HL-60/S4 treated with phorbol 12-myristate 13-acetate at 8.2 ng/mL for 4 days and 3 days (cell line): ENCODE data around the gene AKAP13.

Source experiments
- in situ Hi-C: fragments of 300-500 bp; cut with MboI; formaldehyde crosslinking; loops from 2 replicates; pipeline ENCODE4 v1.15.0; 2022; ENCODE audit warnings: low sequenced_read_pairs

AKAP13 gene

GRCh38 chr15:85492406-85492805 lies 112.0 kb downstream of the AKAP13 start:
- in situ Hi-C loops = no loop called here

GRCh38 chr15:85493260-85493659 lies 112.9 kb downstream of the AKAP13 start:
- in situ Hi-C loops = no loop called here

- in situ Hi-C loops = no loop called here
Measured at GRCh38 chr15:85494048-85494777, 113.8 kb downstream of the AKAP13 start.

GRCh38 chr15:85495096-85495495 lies 114.7 kb downstream of the AKAP13 start:
- in situ Hi-C loops = no loop called here

- in situ Hi-C loops = no loop called here
Measured at GRCh38 chr15:85495544-85495943, 115.1 kb downstream of the AKAP13 start.

GRCh38 chr15:85496151-85496550 lies 115.7 kb downstream of the AKAP13 start:
- in situ Hi-C loops = no loop called here

- in situ Hi-C loops = no loop called here
Measured at GRCh38 chr15:85496551-85497171, 116.3 kb downstream of the AKAP13 start.

GRCh38 chr15:85497172-85497569 lies 116.8 kb downstream of the AKAP13 start:
- in situ Hi-C loops = no loop called here

GRCh38 chr15:85498471-85498870 lies 118.1 kb downstream of the AKAP13 start:
- in situ Hi-C loops = no loop called here

- in situ Hi-C loops = no loop called here
Measured at GRCh38 chr15:85499371-85499887, 119.0 kb downstream of the AKAP13 start.

GRCh38 chr15:85500060-85500708 lies 119.8 kb downstream of the AKAP13 start:
- in situ Hi-C loops = no loop called here

- in situ Hi-C loops = no loop called here
Measured at GRCh38 chr15:85500729-85501128, 120.3 kb downstream of the AKAP13 start.

- in situ Hi-C loops = no loop called here
Measured at GRCh38 chr15:85501574-85501973, 121.2 kb downstream of the AKAP13 start.

GRCh38 chr15:85503151-85503799 lies 122.9 kb downstream of the AKAP13 start:
- in situ Hi-C loops = no loop called here

GRCh38 chr15:85504749-85505676 lies 124.6 kb downstream of the AKAP13 start:
- in situ Hi-C loops = no loop called here

- in situ Hi-C loops = no loop called here
Measured at GRCh38 chr15:85507114-85507513, 126.7 kb downstream of the AKAP13 start.

- in situ Hi-C loops = no loop called here
Measured at GRCh38 chr15:85509973-85510372, 129.6 kb downstream of the AKAP13 start.

- in situ Hi-C loops = no loop called here
Measured at GRCh38 chr15:85514413-85514812, 134.0 kb downstream of the AKAP13 start.

- in situ Hi-C loops = no loop called here
Measured at GRCh38 chr15:85515212-85515611, 134.8 kb downstream of the AKAP13 start.

GRCh38 chr15:85517086-85517485 lies 136.7 kb downstream of the AKAP13 start:
- in situ Hi-C loops = no loop called here
